ENCODE data around the gene GRIK3. TPM values are rescaled to one million over a fixed set of nuclear protein-coding genes. Genes with fewer than 3 reads are reported as not detected.

GRIK3 gene
- total and polyA plus RNA-seq, 2 of the 8 experiments (the other 6 are each of a cell fraction or from before 2014, with no cell fraction given) = 2.1 to 3.4 TPM

- Histone ChIP-seq H3K27me3 (replicated peaks in 1 of 4; ENCODE audit: control insufficient read depth in 3 of 4, extremely low read depth in 1 of 4, insufficient read depth in 3 of 4, low read length in 3 of 4) (peaks cover 35 to 55% (median 48%) of the 10 kb centered on the region in 4 experiments), H3K9ac (replicated peaks in 1 of 4; ENCODE audit: extremely low read depth in 1 of 4, low read depth in 3 of 4, low read length in 3 of 4) (no peak overlapping the region), H3K18ac (ENCODE audit: extremely low read depth, low read length) (peak overlapping the region; percentile 86), H2AFZ (ENCODE audit: low read length) (no peak overlapping the region), H2AK5ac (ENCODE audit: low read depth, low read length) (peak overlapping the region; percentile 72; the same call in 1 of the 2 replicates), H2BK12ac (ENCODE audit: low read depth, low read length) (peak overlapping the region; percentile 93; the same call in 1 of the 2 replicates), H3K23me2 (ENCODE audit: low read depth, low read length) (peaks cover 30% of the 10 kb centered on the region), H2BK5ac (ENCODE audit: low read depth, low read length) (peak overlapping the region; percentile 91; the same call in 1 of the 2 replicates), H3K4me2 (ENCODE audit: insufficient read depth in 1 of 2, low read depth in 2 of 2, low read length in 2 of 2) (peak overlapping the region; percentile 96 to 97), H3K14ac (ENCODE audit: insufficient read length) (no peak overlapping the region), H3K4me1 (replicated peaks in 1 of 4; ENCODE audit: control insufficient read depth in 3 of 4, insufficient read depth in 4 of 4, low read length in 3 of 4) (peaks cover 20 to 64% (median 46%) of the 10 kb centered on the region in 4 experiments), H2BK20ac (ENCODE audit: low read length) (peak overlapping the region; percentile 88; the same call in 1 of the 2 replicates), H3K9me3 (ENCODE audit: insufficient read depth in 2 of 2, low read depth in 1 of 2, low read length in 1 of 2) (no peaks in the 10 kb centered on the region; a peak in 1 of 4 replicates), H4K5ac (ENCODE audit: insufficient read length, low read depth, low read length) (no peak overlapping the region), H2BK15ac (ENCODE audit: low read length) (peak overlapping the region; percentile 98; the same call in 1 of the 2 replicates), H2BK120ac (replicated peaks; ENCODE audit: low read depth, low read length) (peak overlapping the region; percentile 31), H3K27ac (ENCODE audit: low read depth, low read length) (no peak overlapping the region), H3K36me3 (ENCODE audit: control insufficient read depth in 2 of 4, insufficient read depth in 4 of 4, low read length in 3 of 4) (no peaks in the 10 kb centered on the region; a peak in 1 of 8 replicates), H3K4ac (replicated peaks; ENCODE audit: insufficient read length, low read depth, low read length) (peak overlapping the region; percentile 35), H4K8ac (ENCODE audit: extremely low read depth, insufficient read depth, low read length) (peak overlapping the region; percentile 70), H4K91ac (replicated peaks; ENCODE audit: insufficient read length, low read length) (peak overlapping the region; percentile 50), H3K23ac (ENCODE audit: insufficient read length) (no peak overlapping the region), H3K4me3 (ENCODE audit: extremely low read depth in 1 of 4, insufficient read depth in 2 of 4, low read depth in 3 of 4, low read length in 4 of 4) (peak overlapping the region; percentile 1 to 67 (median 28); a peak in 7 of 8 replicates), H3K56ac (replicated peaks; ENCODE audit: insufficient read length, low read depth, low read length) (no peak overlapping the region), H3K79me1 (ENCODE audit: low read depth, low read length) (no peaks in the 10 kb centered on the region), H4K20me1 (replicated peaks in 1 of 2; ENCODE audit: control insufficient read depth in 1 of 2, insufficient read depth in 2 of 2, low read length in 2 of 2) (peaks cover 2 to 4% of the 10 kb centered on the region in 2 experiments), H3K79me2 (ENCODE audit: control insufficient read depth in 1 of 2, insufficient read depth in 2 of 2, low read length in 2 of 2) (no peaks in the 10 kb centered on the region)
- no peak for FAIRE-seq
- ChIA-PET CTCF (ENCODE audit: partially characterized antibody) (interaction anchor here (0.5 to 2.3 kb wide), 28 partner anchors 8 to 462 kb away, joined by 3 to 11 read pairs (median 3); no protein-coding TSS in a partner anchor), POLR2A (ENCODE audit: partially characterized antibody) (interaction anchor here (1.0 to 1.7 kb wide), 3 partner anchors 27 to 221 kb away, joined by 4 to 6 read pairs (median 5); no protein-coding TSS in a partner anchor)
- WGBS, 2 experiments (ENCODE audit: extremely low coverage in 1 of 2, insufficient coverage in 1 of 2, insufficient read length in 1 of 2, insufficient replicate concordance in 2 of 2, low coverage in 1 of 2, low lambda C conversion rate in 2 of 2, missing lambda C conversion rate in 1 of 2) = 4% methylated on average over 11 of the region's 20 CpGs; no CpG with 5 or more reads in 1 of the 2 experiments
- DNase-seq (ENCODE audit: low read depth in 1 of 2, low spot score in 2 of 2) = peak in 1 of 2 experiments; percentile 75
- 0 out of 2 replicates have a peak, but pooled peaks have one; percentile 2 for TF ChIP-seq RBBP5 (IDR thresholded peaks at IDR 0.05; ENCODE audit: borderline replicate concordance, low read depth, low read length)
- TF ChIP-seq KDM4A (IDR thresholded peaks at IDR 0.05; ENCODE audit: low read depth, low read length, severe bottlenecking) = peak; percentile 33
- peak; percentile 83; the same call in 1 of the 2 replicates for TF ChIP-seq GABPA (IDR thresholded peaks at IDR 0.05; ENCODE audit: borderline replicate concordance, insufficient read depth, low read length)
- TF ChIP-seq RAD21 (IDR thresholded peaks at IDR 0.05 in 1 of 2, conservative IDR thresholded peaks at IDR 0.05 in 1 of 2; ENCODE audit: low read depth in 2 of 2, low read length in 2 of 2) = peak; percentile 26 to 37; a peak in 3 of 4 replicates
- 0 out of 2 replicates have a peak, but pooled peaks have one; percentile 1 for TF ChIP-seq SUZ12 (IDR thresholded peaks at IDR 0.05; ENCODE audit: low read length)
- peak; percentile 39 to 43 (median 42) for TF ChIP-seq CTCF (IDR thresholded peaks at IDR 0.05; ENCODE audit: control extremely low read depth in 1 of 3, insufficient read depth in 1 of 3, low read depth in 1 of 3, low read length in 3 of 3)
Measured at GRCh38 chr1:37035796-37036666, 1.7 kb upstream of the GRIK3 start.
